ENCODE data around the gene SHC3. TPM values are rescaled to one million over a fixed set of nuclear protein-coding genes. Genes with fewer than 3 reads are reported as not detected.

Gene SHC3
- total RNA-seq, 2 experiments from 2014 or later, result 0.03 TPM; not detected in 1

GRCh38 chr9:89024727-89025126 lies 153.9 kb downstream of the SHC3 start:
- POLR2A ChIA-PET, result no interaction called here
- Histone ChIP-seq H3K9me3 (ENCODE audit: low read length) (no peaks in the 10 kb centered on the region), H3K4me3 (ENCODE audit: low read depth, low read length, poor library complexity, severe bottlenecking) (no peak overlapping the region), H3K4me2 (ENCODE audit: low read length) (no peak overlapping the region), H4K20me1 (ENCODE audit: insufficient read depth, low read length) (no peaks in the 10 kb centered on the region), H3K9me2 (ENCODE audit: insufficient read depth, low read length) (no peaks in the 10 kb centered on the region), H3K79me2 (ENCODE audit: insufficient read depth, low read depth, low read length) (no peaks in the 10 kb centered on the region), H3K36me3 (ENCODE audit: insufficient read depth, low read length) (no peaks in the 10 kb centered on the region), H3K4me1 (ENCODE audit: insufficient read depth, low read length, poor library complexity, severe bottlenecking) (no peaks in the 10 kb centered on the region), H2AFZ (ENCODE audit: low read length) (no peak overlapping the region), H3K27ac (ENCODE audit: low read depth, low read length, poor library complexity, severe bottlenecking) (no peak overlapping the region)
- TF ChIP-seq EZH2phosphoT487 (IDR thresholded peaks at IDR 0.05; ENCODE audit: borderline replicate concordance, low read depth, low read length) (no peak), CTCF (conservative IDR thresholded peaks at IDR 0.05; ENCODE audit: low read length) (no peak)
- intact Hi-C loops (cut with micrococcal nuclease; ENCODE audit: unreplicated experiment), result loop anchor here (10.0 kb wide), 1 partner anchor 1050 kb away; the partner anchor contains the start of gene CDK20
- BruUV-seq (replicated peaks), result no TSS peak
- DNase-seq (ENCODE audit: low spot score), result no peak
- CTCF ChIA-PET (ENCODE audit: unreplicated experiment), result no interaction called here

- Histone ChIP-seq H3K79me2 (ENCODE audit: insufficient read depth, low read depth, low read length) (no peaks in the 10 kb centered on the region), H2AFZ (ENCODE audit: low read length) (no peak overlapping the region), H4K20me1 (ENCODE audit: insufficient read depth, low read length) (no peaks in the 10 kb centered on the region), H3K9me2 (ENCODE audit: insufficient read depth, low read length) (no peaks in the 10 kb centered on the region), H3K4me1 (ENCODE audit: insufficient read depth, low read length, poor library complexity, severe bottlenecking) (no peaks in the 10 kb centered on the region), H3K27ac (ENCODE audit: low read depth, low read length, poor library complexity, severe bottlenecking) (no peak overlapping the region), H3K36me3 (ENCODE audit: insufficient read depth, low read length) (no peaks in the 10 kb centered on the region), H3K4me3 (ENCODE audit: low read depth, low read length, poor library complexity, severe bottlenecking) (no peak overlapping the region), H3K4me2 (ENCODE audit: low read length) (no peak overlapping the region), H3K9me3 (ENCODE audit: low read length) (no peaks in the 10 kb centered on the region)
- TF ChIP-seq CTCF (conservative IDR thresholded peaks at IDR 0.05; ENCODE audit: low read length) (no peak), EZH2phosphoT487 (IDR thresholded peaks at IDR 0.05; ENCODE audit: borderline replicate concordance, low read depth, low read length) (no peak)
- DNase-seq (ENCODE audit: low spot score), result no peak
- intact Hi-C loops (cut with micrococcal nuclease; ENCODE audit: unreplicated experiment), result loop anchor here (10.0 kb wide), 1 partner anchor 1049 kb away; the partner anchor contains the start of gene CDK20
- POLR2A ChIA-PET, result no interaction called here
- BruUV-seq (replicated peaks), result no TSS peak
- CTCF ChIA-PET (ENCODE audit: unreplicated experiment), result no interaction called here
Observed at GRCh38 chr9:89023740-89024139, 154.9 kb downstream of the SHC3 start.

GRCh38 chr9:89022902-89023301 lies 155.7 kb downstream of the SHC3 start:
- Histone ChIP-seq H3K36me3 (ENCODE audit: insufficient read depth, low read length) (no peaks in the 10 kb centered on the region), H3K4me3 (ENCODE audit: low read depth, low read length, poor library complexity, severe bottlenecking) (no peak overlapping the region), H3K27ac (ENCODE audit: low read depth, low read length, poor library complexity, severe bottlenecking) (no peak overlapping the region), H3K79me2 (ENCODE audit: insufficient read depth, low read depth, low read length) (no peaks in the 10 kb centered on the region), H3K4me1 (ENCODE audit: insufficient read depth, low read length, poor library complexity, severe bottlenecking) (no peaks in the 10 kb centered on the region), H4K20me1 (ENCODE audit: insufficient read depth, low read length) (no peaks in the 10 kb centered on the region), H3K9me2 (ENCODE audit: insufficient read depth, low read length) (no peaks in the 10 kb centered on the region), H3K9me3 (ENCODE audit: low read length) (no peaks in the 10 kb centered on the region), H2AFZ (ENCODE audit: low read length) (no peak overlapping the region), H3K4me2 (ENCODE audit: low read length) (no peak overlapping the region)
- TF ChIP-seq EZH2phosphoT487 (IDR thresholded peaks at IDR 0.05; ENCODE audit: borderline replicate concordance, low read depth, low read length), result no peak
- no peak for TF ChIP-seq CTCF (conservative IDR thresholded peaks at IDR 0.05; ENCODE audit: low read length)
- no TSS peak for BruUV-seq (replicated peaks)
- intact Hi-C loops (cut with micrococcal nuclease; ENCODE audit: unreplicated experiment), result loop anchor here (10.0 kb wide), 1 partner anchor 1048 kb away; the partner anchor contains the start of gene CDK20
- CTCF ChIA-PET (ENCODE audit: unreplicated experiment), result no interaction called here
- DNase-seq (ENCODE audit: low spot score), result no peak
- POLR2A ChIA-PET, result no interaction called here
